ENCODE measurements around the gene HMGA1.

Gene HMGA1

GRCh38 chr6:34225551-34225950, 11.1 kb upstream of the HMGA1 start:
- no peak overlapping the region for H3K4me3 ChIP-seq (ENCODE audit: low read depth, low read length)
- no peak for TF ChIP-seq CTCF (IDR thresholded peaks at IDR 0.05; ENCODE audit: low read depth, low read length)

GRCh38 chr6:34226066-34226465, 10.6 kb upstream of the HMGA1 start:
- no peak overlapping the region for H3K4me3 ChIP-seq (ENCODE audit: low read depth, low read length)
- TF ChIP-seq CTCF (IDR thresholded peaks at IDR 0.05; ENCODE audit: low read depth, low read length): no peak

- TF ChIP-seq CTCF (IDR thresholded peaks at IDR 0.05; ENCODE audit: low read depth, low read length): no peak
- no peak overlapping the region for H3K4me3 ChIP-seq (ENCODE audit: low read depth, low read length)
These were observed 9.7 kb upstream of the HMGA1 start for GRCh38 chr6:34226731-34227586.

- no peak overlapping the region for H3K4me3 ChIP-seq (ENCODE audit: low read depth, low read length)
- no peak for TF ChIP-seq CTCF (IDR thresholded peaks at IDR 0.05; ENCODE audit: low read depth, low read length)
These were observed 8.8 kb upstream of the HMGA1 start for GRCh38 chr6:34227761-34228421.

- no peak overlapping the region for H3K4me3 ChIP-seq (ENCODE audit: low read depth, low read length)
- TF ChIP-seq CTCF (IDR thresholded peaks at IDR 0.05; ENCODE audit: low read depth, low read length): no peak
These were observed 6.8 kb upstream of the HMGA1 start for GRCh38 chr6:34229877-34230276.

GRCh38 chr6:34230653-34231371, 5.9 kb upstream of the HMGA1 start:
- H3K4me3 ChIP-seq (ENCODE audit: low read depth, low read length): no peak overlapping the region
- TF ChIP-seq CTCF (IDR thresholded peaks at IDR 0.05; ENCODE audit: low read depth, low read length): no peak
